Ascending aorta (tissue), 2 donors: ENCODE data around the gene ENPP6. TPM values are rescaled to one million over a fixed set of nuclear protein-coding genes. Genes with fewer than 3 reads are reported as not detected.

Experiments
- DNase-seq, 2 donors: peaks; one replicate each; pipeline ENCODE4 v3.0.0-alpha.2; 2019; ENCODE audit warnings: low spot score in 2 of 2
- H3K27ac ChIP-seq, 2 donors: fragments of 200-600 bp; sonication (generic); one replicate each; pipeline ENCODE4 v1.5.1; 2016 to 2017; ENCODE audit warnings: mild to moderate bottlenecking in 1 of 2
- H3K27me3 ChIP-seq: fragments of 200-600 bp; sonication (generic); one replicate; pipeline ENCODE4 v1.5.1; 2017
- H3K36me3 ChIP-seq, 2 donors: fragments of 200-600 bp; sonication (generic); one replicate each; pipeline ENCODE4 v1.5.1; 2016
- H3K4me1 ChIP-seq, 2 donors: fragments of 200-600 bp; sonication (generic); one replicate each; pipeline ENCODE4 v1.5.1; 2016 to 2017; ENCODE audit warnings: mild to moderate bottlenecking in 1 of 2
- H3K4me3 ChIP-seq, 2 donors: fragments of 200-600 bp; sonication (generic); one replicate each; pipeline ENCODE4 v1.5.1; 2016 to 2017; ENCODE audit warnings: mild to moderate bottlenecking in 1 of 2
- H3K9me3 ChIP-seq, 2 donors: fragments of 200-600 bp; sonication (generic); one replicate each; pipeline ENCODE4 v1.5.1; 2016
- intact Hi-C: fragments of 100-400 bp; cut with DNase I; formaldehyde crosslinking; loops from one replicate; pipeline ENCODE4 v1.15.1; 2023
- total RNA-seq: library from RNA; depleted of rRNA; stranded (reverse); fragments of >200 nt; gene quantifications from one replicate; pipeline ENCODE4 v1.1.0, GENCODE V29; 2016
- TF ChIP-seq, protein P1 (sequence below), 3 experiments: fragments of 200-600 bp in 2 of 3; fragments of 450-650 bp in 1 of 3; sonication (generic) in 2 of 3; IDR thresholded peaks; one replicate each; pipeline ENCODE4 v1.5.1; 2016 to 2019; ENCODE audit warnings: antibody characterized with exemption in 3 of 3, mild to moderate bottlenecking in 1 of 3, moderate library complexity in 1 of 3

Gene ENPP6
- total RNA-seq, 1 donor from 2014 or later = not detected

DNA sequence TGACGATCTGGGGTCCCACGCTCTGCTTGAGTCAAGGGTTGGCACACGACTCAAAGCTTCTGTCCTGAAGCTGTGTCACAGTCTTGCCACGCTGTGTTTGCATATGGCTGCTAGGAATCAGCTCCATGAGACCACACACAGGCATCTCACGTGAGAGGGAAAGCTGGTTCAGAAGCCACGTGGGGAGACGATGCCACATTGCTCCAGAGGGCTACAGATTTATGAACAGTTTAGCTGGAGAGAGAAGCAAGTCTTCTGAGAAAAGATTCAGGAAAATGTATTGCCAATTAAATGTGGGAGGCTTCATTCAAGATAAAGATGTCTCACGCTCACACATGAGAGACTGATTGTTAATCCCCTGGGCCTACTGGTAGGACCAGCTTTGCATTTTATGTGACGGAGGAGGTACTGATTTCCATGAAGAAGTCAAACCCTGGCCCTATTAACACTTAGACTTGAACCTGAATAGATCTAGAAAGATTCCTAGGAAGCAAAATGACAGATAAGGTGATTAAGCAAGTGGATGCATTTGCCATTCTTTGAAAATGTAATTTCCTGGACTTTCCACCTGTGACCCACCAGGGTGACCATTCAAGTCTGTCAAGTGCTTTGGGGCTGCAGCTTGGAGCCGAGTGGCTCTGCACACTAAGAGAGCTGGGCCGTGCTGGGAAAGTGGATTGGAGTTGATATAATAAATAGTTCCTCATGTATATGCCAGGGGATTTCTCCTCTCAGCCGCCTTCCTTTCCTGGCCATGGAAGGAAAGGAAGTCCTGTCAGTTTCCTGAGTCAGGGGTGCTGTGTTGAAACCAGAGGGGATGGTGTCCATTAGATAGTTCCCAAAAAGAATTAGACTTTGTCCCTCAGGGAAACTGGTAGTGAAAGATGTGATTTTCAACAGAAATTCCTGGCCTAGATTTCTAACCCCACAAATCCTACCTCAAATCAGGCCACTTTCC, 29.0 kb downstream of the ENPP6 start:
- intact Hi-C loops = no loop called here
- Histone ChIP-seq H3K27me3 (no peaks in the 10 kb centered on the region), H3K36me3 (no peaks in the 10 kb centered on the region), H3K27ac (no peak overlapping the region), H3K4me3 (no peak overlapping the region), H3K9me3 (no peaks in the 10 kb centered on the region), H3K4me1 (no peaks in the 10 kb centered on the region)
- TF ChIP-seq, protein P1, sequence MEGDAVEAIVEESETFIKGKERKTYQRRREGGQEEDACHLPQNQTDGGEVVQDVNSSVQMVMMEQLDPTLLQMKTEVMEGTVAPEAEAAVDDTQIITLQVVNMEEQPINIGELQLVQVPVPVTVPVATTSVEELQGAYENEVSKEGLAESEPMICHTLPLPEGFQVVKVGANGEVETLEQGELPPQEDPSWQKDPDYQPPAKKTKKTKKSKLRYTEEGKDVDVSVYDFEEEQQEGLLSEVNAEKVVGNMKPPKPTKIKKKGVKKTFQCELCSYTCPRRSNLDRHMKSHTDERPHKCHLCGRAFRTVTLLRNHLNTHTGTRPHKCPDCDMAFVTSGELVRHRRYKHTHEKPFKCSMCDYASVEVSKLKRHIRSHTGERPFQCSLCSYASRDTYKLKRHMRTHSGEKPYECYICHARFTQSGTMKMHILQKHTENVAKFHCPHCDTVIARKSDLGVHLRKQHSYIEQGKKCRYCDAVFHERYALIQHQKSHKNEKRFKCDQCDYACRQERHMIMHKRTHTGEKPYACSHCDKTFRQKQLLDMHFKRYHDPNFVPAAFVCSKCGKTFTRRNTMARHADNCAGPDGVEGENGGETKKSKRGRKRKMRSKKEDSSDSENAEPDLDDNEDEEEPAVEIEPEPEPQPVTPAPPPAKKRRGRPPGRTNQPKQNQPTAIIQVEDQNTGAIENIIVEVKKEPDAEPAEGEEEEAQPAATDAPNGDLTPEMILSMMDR (IDR thresholded peaks at IDR 0.05) = no peak
- no peak for DNase-seq

DNA sequence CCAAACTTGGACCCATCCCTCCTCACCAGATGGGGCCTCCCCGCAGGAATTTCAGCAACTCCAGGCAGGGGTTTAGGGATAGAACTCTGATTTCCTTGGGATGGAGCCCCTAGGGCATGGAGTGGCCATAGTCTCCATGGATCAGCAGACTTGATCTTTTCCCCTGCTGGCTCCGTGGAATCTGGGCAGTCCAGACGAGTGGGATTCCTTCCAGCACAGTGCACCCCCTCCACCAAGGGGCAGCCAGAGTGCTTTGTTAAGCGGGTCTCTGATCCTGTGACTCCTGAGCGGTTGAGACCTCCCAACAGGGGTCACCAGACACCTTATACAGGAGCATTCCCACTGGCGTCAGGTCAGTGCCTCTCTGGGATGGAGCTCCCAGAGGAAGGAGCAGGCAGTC, 40.4 kb downstream of the ENPP6 start:
- no peaks in the 10 kb centered on the region for H3K9me3 ChIP-seq
- TF ChIP-seq, protein P1 (IDR thresholded peaks at IDR 0.05) = no peak
- intact Hi-C loops = no loop called here

DNA sequence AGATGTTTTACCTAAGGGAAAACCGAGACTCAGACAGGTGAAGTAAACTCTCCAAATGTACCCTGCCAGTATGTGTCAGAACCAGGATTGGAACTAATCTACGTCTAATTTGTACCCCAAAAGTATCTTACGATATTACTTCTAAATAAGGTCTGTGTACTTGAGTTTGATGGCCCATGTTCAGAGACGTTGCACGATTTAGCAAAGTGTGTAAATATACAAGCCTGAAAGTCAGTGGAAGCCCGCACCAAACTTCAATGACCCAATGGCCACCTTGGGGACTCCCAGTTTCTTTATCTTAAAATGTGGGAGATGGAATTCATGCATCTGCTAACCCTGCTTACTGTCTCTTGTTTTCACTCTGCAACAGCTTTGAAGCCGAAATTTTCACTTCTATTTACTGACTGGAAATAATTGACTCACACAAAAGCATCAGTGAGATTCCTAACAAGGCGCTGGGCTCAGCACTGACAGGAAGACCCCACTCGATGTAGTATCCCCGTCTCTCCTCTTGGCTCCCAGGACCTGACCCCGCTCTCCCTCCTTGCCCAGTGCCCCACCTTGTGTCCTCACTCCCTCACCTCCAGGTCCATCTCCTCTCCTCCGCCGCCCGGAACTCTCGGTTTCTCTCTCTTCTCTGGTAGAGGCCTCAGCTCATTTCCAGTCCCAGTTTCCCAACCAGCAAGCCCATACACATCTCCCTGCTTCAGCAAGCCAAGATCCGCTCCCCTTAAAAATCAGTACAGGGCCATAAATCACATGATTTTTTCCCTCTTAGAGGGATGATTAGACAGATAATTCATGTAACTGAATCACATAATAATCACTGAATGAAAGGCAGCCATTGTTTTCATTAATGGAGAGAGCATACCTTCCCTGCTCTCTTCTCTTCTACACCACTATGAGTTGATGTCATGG, 42.8 kb downstream of the ENPP6 start:
- no peaks in the 10 kb centered on the region for H3K27me3 ChIP-seq
- H3K4me3 ChIP-seq = no peak overlapping the region
- H3K27ac ChIP-seq = no peak overlapping the region
- H3K36me3 ChIP-seq = no peaks in the 10 kb centered on the region
- no peaks in the 10 kb centered on the region for H3K4me1 ChIP-seq
- TF ChIP-seq, protein P1 (IDR thresholded peaks at IDR 0.05) = no peak
- no peak for DNase-seq
- intact Hi-C loops = no loop called here
- H3K9me3 ChIP-seq = no peaks in the 10 kb centered on the region

More for the DNA sequence above, 40.4 kb downstream of the ENPP6 start:
- H3K4me3 ChIP-seq = no peak overlapping the region
- H3K4me1 ChIP-seq = no peaks in the 10 kb centered on the region
- no peaks in the 10 kb centered on the region for H3K36me3 ChIP-seq
- H3K27ac ChIP-seq = no peak overlapping the region
- no peaks in the 10 kb centered on the region for H3K27me3 ChIP-seq
- no peak for DNase-seq

DNA sequence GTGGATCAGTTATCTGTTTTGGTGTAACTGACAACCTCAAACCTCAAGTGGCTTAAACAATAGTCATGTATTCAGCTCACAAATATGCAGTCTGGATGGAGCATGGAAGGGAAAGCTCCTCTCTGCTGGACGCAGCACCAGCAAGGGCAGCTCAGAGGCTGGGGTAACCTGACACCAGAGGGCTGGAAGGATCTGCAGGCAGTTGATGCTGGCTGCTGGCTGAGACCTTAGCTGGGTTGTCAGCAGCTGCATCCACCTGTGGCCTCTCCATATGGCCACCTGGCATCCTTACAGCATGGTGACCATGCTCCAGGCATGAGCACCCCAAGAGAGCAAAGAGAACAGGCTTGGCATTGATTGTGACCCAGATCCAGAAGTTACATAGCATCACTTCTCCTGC, 46.7 kb downstream of the ENPP6 start:
- H3K27ac ChIP-seq = no peak overlapping the region
- H3K4me3 ChIP-seq = no peak overlapping the region
- no peaks in the 10 kb centered on the region for H3K36me3 ChIP-seq
- DNase-seq = no peak
- TF ChIP-seq, protein P1 (IDR thresholded peaks at IDR 0.05) = no peak
- H3K27me3 ChIP-seq = no peaks in the 10 kb centered on the region
- intact Hi-C loops = no loop called here
- H3K4me1 ChIP-seq = no peaks in the 10 kb centered on the region
- no peaks in the 10 kb centered on the region for H3K9me3 ChIP-seq

DNA sequence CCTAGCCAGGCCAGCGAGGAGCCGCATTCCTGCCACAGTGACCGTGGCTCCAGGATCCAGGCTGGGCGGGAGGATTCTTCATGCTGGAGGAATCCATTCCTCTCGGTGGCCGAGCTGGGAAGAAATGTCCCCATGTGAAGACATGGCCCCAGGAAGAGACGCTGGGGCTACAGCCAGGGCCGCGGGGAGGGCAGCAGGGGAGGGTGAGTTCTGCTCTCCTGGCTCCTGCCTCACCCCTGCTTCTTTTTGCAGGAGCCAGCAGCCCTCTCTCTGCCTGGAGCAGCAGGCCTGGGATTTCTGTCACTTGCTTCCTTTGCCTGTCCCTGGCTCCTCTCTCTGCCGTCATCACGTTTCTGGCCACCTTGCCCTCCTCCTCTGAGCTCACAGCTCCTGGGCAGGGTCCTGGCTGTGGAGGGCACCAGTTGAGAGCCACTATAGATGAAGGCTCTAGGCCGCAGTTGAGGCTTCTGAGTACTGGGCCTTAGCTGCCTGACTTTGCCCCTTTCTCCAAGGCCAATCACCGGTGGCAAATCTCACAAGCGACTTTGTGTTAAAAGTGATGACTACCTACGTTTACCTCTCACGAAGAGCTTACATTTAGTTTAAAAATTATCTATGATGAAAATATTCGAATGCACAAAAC, 48.3 kb downstream of the ENPP6 start:
- Histone ChIP-seq H3K27ac (no peak overlapping the region), H3K9me3 (no peaks in the 10 kb centered on the region), H3K27me3 (no peaks in the 10 kb centered on the region), H3K36me3 (no peaks in the 10 kb centered on the region), H3K4me3 (no peak overlapping the region), H3K4me1 (no peaks in the 10 kb centered on the region)
- TF ChIP-seq, protein P1 (IDR thresholded peaks at IDR 0.05) = no peak
- DNase-seq = no peak
- intact Hi-C loops = no loop called here
